Measurements from ENCODE around the gene PLAAT4. TPM values are rescaled to one million over a fixed set of nuclear protein-coding genes. Genes with fewer than 3 reads are reported as not detected.
"Not testable (repeated sequence)": the region's sequence is repeated elsewhere in the genome, so short reads cannot be mapped to it uniquely, and the experiment has no call there.

The PLAAT4 gene
- total and polyA plus RNA-seq, 8 donors: 3.3 to 32.4 (median 9.6) TPM

DNA sequence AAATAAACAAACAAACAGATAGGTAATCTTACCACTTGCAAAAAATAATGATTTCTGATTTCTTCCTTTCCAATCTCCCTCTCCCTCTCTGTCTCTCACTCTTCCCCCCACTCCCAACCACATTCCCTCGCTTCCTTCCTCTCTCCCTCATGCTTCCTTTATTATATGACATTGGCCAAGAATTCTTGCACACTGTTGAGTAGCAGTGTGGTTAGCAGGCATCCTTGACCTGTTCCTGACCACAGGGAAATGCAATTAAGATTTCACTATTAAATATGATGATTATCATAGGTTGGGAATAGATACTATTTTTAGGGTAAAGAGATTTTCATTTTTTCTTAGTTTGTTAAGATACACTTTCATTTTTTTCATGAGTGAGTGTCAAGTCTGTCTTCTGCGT lies 14.7 kb upstream of the PLAAT4 start:
- ATAC-seq: no peak

DNA sequence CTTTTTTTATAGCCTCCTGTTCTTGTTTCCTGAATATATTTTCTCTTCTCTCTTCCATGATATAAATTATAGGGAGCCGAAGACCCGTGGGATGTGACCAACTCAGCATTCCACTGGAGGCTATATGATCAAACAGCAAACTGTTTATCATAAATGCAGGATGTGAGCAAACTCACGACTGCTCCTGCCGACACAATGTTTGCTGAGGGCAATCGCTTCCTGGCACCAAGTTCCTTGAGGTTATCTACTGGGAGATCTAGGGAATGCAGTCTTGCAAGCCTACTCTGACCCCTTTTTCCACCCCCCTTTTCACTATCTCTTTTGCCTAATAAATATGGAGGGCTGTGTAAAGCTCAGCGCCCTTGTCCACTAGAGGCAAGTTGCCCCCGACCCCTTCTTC lies 13.5 kb upstream of the PLAAT4 start:
- FAIRE-seq (no peak), DNase-seq (no peak), ATAC-seq (no peak)
- Histone ChIP-seq H3K27me3 (no peaks in the 10 kb centered on the region), H3K4me3 (no peak overlapping the region), H3K9me3 (no peaks in the 10 kb centered on the region), H3K4me1 (no peaks in the 10 kb centered on the region), H3K36me3 (no peaks in the 10 kb centered on the region), H3K27ac (no peak overlapping the region)
- intact Hi-C loops (cut with DNase I): no loop called here
- 57 to 70% methylated on average over 7 of the region's 7 CpGs for WGBS, 2 donors
- TF ChIP-seq, protein P1, sequence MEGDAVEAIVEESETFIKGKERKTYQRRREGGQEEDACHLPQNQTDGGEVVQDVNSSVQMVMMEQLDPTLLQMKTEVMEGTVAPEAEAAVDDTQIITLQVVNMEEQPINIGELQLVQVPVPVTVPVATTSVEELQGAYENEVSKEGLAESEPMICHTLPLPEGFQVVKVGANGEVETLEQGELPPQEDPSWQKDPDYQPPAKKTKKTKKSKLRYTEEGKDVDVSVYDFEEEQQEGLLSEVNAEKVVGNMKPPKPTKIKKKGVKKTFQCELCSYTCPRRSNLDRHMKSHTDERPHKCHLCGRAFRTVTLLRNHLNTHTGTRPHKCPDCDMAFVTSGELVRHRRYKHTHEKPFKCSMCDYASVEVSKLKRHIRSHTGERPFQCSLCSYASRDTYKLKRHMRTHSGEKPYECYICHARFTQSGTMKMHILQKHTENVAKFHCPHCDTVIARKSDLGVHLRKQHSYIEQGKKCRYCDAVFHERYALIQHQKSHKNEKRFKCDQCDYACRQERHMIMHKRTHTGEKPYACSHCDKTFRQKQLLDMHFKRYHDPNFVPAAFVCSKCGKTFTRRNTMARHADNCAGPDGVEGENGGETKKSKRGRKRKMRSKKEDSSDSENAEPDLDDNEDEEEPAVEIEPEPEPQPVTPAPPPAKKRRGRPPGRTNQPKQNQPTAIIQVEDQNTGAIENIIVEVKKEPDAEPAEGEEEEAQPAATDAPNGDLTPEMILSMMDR (IDR thresholded peaks at IDR 0.05): no peak

More for the DNA sequence above, 14.7 kb upstream of the PLAAT4 start:
- Histone ChIP-seq H3K27ac (no peak overlapping the region), H3K36me3 (no peaks in the 10 kb centered on the region), H3K9me3 (no peaks in the 10 kb centered on the region), H3K4me3 (no peak overlapping the region), H3K4me1 (no peaks in the 10 kb centered on the region), H3K27me3 (no peaks in the 10 kb centered on the region)
- TF ChIP-seq, protein P1 (IDR thresholded peaks at IDR 0.05): no peak
- intact Hi-C loops (cut with DNase I): no loop called here
- DNase-seq (no peak), FAIRE-seq (no peak)
- WGBS, 2 donors: 90 to 99% methylated on average over 2 of the region's 2 CpGs

DNA sequence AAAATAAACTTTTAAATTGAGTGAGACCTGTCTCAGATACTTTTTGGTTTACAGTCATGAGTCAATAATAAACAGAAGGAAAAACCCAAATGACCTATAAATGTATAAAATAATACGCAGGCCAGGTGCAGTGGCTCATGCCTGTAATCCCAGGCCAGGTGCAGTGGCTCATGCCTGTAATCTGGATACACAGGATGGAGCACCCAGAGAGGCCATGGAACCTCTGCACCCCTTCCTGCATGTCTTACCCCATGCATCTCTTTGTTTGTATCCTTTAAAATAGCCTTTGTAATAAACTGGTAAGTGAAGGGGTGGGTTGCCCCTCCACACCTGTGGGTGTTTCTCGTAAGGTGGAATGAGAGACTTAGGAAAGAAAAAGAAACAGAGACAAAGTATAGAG lies 8.9 kb upstream of the PLAAT4 start:
- 90 to 98% methylated on average over 2 of the region's 2 CpGs for WGBS, 2 donors

DNA sequence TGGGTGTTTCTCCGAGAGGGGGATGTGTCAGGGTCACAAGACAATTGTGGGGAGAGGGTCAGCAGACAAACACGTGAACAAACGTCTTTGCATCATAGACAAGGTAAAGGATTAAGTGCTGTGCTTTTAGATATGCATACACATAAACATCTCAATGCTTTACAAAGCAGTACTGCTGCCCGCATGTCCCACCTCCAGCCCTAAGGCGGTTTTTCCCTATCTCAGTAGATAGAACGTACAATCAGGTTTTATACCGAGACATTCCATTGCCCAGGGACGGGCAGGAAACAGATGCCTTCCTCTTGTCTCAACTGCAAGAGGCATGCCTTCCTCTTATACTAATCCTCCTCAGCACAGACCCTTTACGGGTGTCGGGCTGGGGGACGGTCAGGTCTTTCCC lies 8.5 kb upstream of the PLAAT4 start:
- WGBS, 2 donors: 68 to 82% methylated on average over 5 to 8 of the region's 11 CpGs
- intact Hi-C loops (cut with DNase I); H3K9me3 ChIP-seq; H3K27ac ChIP-seq; H3K27me3 ChIP-seq; DNase-seq; H3K36me3 ChIP-seq; H3K4me3 ChIP-seq; FAIRE-seq; ATAC-seq; H3K4me1 ChIP-seq: not testable (repeated sequence)

More for the DNA sequence above, 8.9 kb upstream of the PLAAT4 start:
- intact Hi-C loops (cut with DNase I): no loop called here
- FAIRE-seq: no peak
- Histone ChIP-seq H3K27ac (no peak overlapping the region), H3K27me3 (no peaks in the 10 kb centered on the region), H3K36me3 (no peaks in the 10 kb centered on the region), H3K9me3 (no peaks in the 10 kb centered on the region), H3K4me1 (peaks cover 0 to 4% (median 0%) of the 10 kb centered on the region in 3 donors), H3K4me3 (no peak overlapping the region)
- no peak for ATAC-seq
- TF ChIP-seq, protein P1 (IDR thresholded peaks at IDR 0.05): no peak
- DNase-seq: no peak

DNA sequence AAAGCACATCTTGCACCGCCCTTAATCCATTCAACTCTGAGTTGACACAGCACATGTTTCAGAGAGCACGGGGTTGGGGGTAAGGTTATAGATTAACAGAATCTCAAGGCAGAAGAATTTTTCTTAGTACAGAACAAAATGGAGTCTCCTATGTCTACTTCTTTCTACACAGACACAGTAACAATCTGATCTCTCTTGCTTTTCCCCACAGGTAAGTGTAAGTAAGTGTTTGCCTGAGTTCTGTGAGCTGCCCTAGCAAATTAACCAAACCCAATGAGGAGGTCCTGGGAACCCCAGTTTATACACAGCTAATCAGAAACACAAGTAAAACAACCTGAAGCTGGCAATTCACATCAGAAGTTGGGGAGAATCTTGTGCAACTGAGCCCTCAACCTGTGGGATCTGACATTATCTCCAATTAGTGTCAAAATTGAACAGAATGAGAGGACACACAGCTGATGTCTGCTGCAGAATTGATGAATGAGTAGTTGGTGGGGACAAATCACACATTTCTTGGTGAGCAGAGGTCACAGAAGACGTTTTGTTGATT lies 7.8 kb upstream of the PLAAT4 start:
- H3K4me1 ChIP-seq; H3K27me3 ChIP-seq; intact Hi-C loops (cut with DNase I); DNase-seq; H3K9me3 ChIP-seq; H3K36me3 ChIP-seq; FAIRE-seq; H3K4me3 ChIP-seq; H3K27ac ChIP-seq: not testable (repeated sequence)
- ATAC-seq: peak in 1 of 4 donors; percentile 44
- 53 to 59% methylated on average over 1 of the region's 3 CpGs for WGBS, 2 donors

DNA sequence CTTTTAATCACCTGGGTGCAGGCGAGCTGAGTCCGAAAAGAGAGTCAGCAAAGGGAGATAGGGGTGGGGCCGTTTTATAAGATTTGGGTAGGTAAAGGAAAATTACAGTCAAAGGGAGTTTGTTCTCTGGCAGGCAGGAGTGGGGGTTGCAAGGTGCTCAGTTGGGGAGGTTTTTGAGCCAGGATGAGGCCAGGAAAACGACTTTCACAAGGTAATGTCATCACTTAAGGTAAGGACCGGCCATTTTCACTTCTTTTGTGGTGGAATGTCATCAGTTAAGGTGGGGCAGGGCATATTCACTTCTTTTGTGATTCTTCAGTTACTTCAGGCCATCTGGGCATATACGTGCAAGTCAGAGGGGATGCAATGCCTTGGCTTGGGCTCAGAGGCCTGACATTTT lies 7.2 kb upstream of the PLAAT4 start:
- 73 to 79% methylated on average over 6 of the region's 6 CpGs for WGBS, 2 donors
- H3K4me1 ChIP-seq; DNase-seq; H3K4me3 ChIP-seq; intact Hi-C loops (cut with DNase I); H3K27me3 ChIP-seq; H3K36me3 ChIP-seq; ATAC-seq; H3K9me3 ChIP-seq; H3K27ac ChIP-seq; FAIRE-seq: not testable (repeated sequence)

All from pancreas (tissue), 10 donors.